AG09319 (cell line): ENCODE data around the gene RNF213.

Experiments
- DNase-seq: peaks from one replicate; pipeline ENCODE4 v3.0.0-alpha.2; 2010; ENCODE audit warnings: low read depth; ENCODE audit errors: extremely low read depth
- CTCF ChIP-seq: IDR thresholded peaks from 2 replicates; pipeline ENCODE4 v1.5.1; 2011; ENCODE audit warnings: low read depth, mild to moderate bottlenecking, inconsistent platforms, low read length, moderate library complexity

The RNF213 gene

GRCh38 chr17:80367503-80367902 lies 106.9 kb downstream of the RNF213 start:
- DNase-seq = no peak
- TF ChIP-seq CTCF = no peak

- TF ChIP-seq CTCF = no peak
- no peak for DNase-seq
These were observed 110.5 kb downstream of the RNF213 start for GRCh38 chr17:80371196-80371595.

GRCh38 chr17:80372456-80372855 lies 111.8 kb downstream of the RNF213 start:
- TF ChIP-seq CTCF = no peak
- no peak for DNase-seq

GRCh38 chr17:80372922-80373570 lies 112.4 kb downstream of the RNF213 start:
- DNase-seq = no peak
- TF ChIP-seq CTCF = no peak

- TF ChIP-seq CTCF = no peak
- DNase-seq = no peak
These were observed 113.5 kb downstream of the RNF213 start for GRCh38 chr17:80374039-80374731.

- no peak for TF ChIP-seq CTCF
- DNase-seq = no peak
These were observed 114.3 kb downstream of the RNF213 start for GRCh38 chr17:80374732-80375585.

GRCh38 chr17:80376531-80376930 lies 115.9 kb downstream of the RNF213 start:
- no peak for DNase-seq
- TF ChIP-seq CTCF = no peak
